ENCODE measurements around the gene USH1C.

GRCh38 chr11:17525570-17525969, 18.6 kb downstream of the USH1C start:
- TF ChIP-seq ZNF24 (IDR thresholded peaks at IDR 0.05) (no peak), HNF4A (CRISPR knock-in tag; IDR thresholded peaks at IDR 0.05) (no peak)
- TF ChIP-seq, protein P1, sequence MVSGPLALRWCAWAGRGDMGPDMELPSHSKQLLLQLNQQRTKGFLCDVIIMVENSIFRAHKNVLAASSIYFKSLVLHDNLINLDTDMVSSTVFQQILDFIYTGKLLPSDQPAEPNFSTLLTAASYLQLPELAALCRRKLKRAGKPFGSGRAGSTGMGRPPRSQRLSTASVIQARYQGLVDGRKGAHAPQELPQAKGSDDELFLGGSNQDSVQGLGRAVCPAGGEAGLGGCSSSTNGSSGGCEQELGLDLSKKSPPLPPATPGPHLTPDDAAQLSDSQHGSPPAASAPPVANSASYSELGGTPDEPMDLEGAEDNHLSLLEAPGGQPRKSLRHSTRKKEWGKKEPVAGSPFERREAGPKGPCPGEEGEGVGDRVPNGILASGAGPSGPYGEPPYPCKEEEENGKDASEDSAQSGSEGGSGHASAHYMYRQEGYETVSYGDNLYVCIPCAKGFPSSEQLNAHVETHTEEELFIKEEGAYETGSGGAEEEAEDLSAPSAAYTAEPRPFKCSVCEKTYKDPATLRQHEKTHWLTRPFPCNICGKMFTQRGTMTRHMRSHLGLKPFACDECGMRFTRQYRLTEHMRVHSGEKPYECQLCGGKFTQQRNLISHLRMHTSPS (CRISPR knock-in tag; IDR thresholded peaks at IDR 0.05; ENCODE audit: low read depth) = no peak
- TF ChIP-seq, protein P2, sequence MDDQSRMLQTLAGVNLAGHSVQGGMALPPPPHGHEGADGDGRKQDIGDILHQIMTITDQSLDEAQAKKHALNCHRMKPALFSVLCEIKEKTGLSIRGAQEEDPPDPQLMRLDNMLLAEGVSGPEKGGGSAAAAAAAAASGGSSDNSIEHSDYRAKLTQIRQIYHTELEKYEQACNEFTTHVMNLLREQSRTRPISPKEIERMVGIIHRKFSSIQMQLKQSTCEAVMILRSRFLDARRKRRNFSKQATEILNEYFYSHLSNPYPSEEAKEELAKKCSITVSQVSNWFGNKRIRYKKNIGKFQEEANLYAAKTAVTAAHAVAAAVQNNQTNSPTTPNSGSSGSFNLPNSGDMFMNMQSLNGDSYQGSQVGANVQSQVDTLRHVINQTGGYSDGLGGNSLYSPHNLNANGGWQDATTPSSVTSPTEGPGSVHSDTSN (CRISPR knock-in tag; IDR thresholded peaks at IDR 0.05; ENCODE audit: borderline replicate concordance) = no peak
